Muscle layer of colon (tissue), 2 donors: ENCODE measurements around the gene ANKFY1.
A peak's percentile ranks its signal among the peaks of the same experiment; 100 is the strongest.

Experiments
- H3K27ac ChIP-seq: one replicate; pipeline ENCODE4 v1.7.0; 2013; ENCODE audit warnings: low read depth, mild to moderate bottlenecking, low read length, moderate library complexity
- H3K27me3 ChIP-seq, 2 donors: one replicate each; pipeline ENCODE4 v1.7.0; 2013; ENCODE audit warnings: low read length in 2 of 2, mild to moderate bottlenecking in 2 of 2; ENCODE audit not compliant: insufficient read depth in 2 of 2, control insufficient read depth in 1 of 2
- H3K36me3 ChIP-seq: one replicate; pipeline ENCODE4 v1.7.0; 2013; ENCODE audit warnings: mild to moderate bottlenecking, low read length; ENCODE audit not compliant: insufficient read depth
- H3K4me1 ChIP-seq: one replicate; pipeline ENCODE4 v1.7.0; 2013; ENCODE audit warnings: mild to moderate bottlenecking, low read length; ENCODE audit not compliant: insufficient read depth
- H3K4me3 ChIP-seq, 2 donors: one replicate each; pipeline ENCODE4 v1.7.0; 2013; ENCODE audit warnings: low read length in 2 of 2, low read depth in 1 of 2, mild to moderate bottlenecking in 1 of 2, moderate library complexity in 1 of 2
- H3K9ac ChIP-seq: one replicate; pipeline ENCODE4 v1.7.0; 2013; ENCODE audit warnings: low read length
- H3K9me3 ChIP-seq: one replicate; pipeline ENCODE4 v1.7.0; 2013; ENCODE audit warnings: mild to moderate bottlenecking, low read length
- donor health status: abdominal sarcoma.
- donor health status: Adenocarcinoma of cecum.

The ANKFY1 gene

GRCh38 chr17:4175921-4176807, 87.6 kb downstream of the ANKFY1 start:
- H3K4me3 ChIP-seq, result no peak overlapping the region
- H3K9ac ChIP-seq, result no peak overlapping the region
- H3K27me3 ChIP-seq, result no peaks in the 10 kb centered on the region
- no peaks in the 10 kb centered on the region for H3K4me1 ChIP-seq
- no peak overlapping the region for H3K27ac ChIP-seq
- H3K9me3 ChIP-seq, result no peaks in the 10 kb centered on the region
- H3K36me3 ChIP-seq, result peaks cover 91% of the 10 kb centered on the region

- H3K4me1 ChIP-seq, result no peaks in the 10 kb centered on the region
- no peak overlapping the region for H3K27ac ChIP-seq
- H3K4me3 ChIP-seq, result no peak overlapping the region
- H3K9ac ChIP-seq, result no peak overlapping the region
- H3K36me3 ChIP-seq, result peaks cover 97% of the 10 kb centered on the region
- no peaks in the 10 kb centered on the region for H3K27me3 ChIP-seq
- H3K9me3 ChIP-seq, result no peaks in the 10 kb centered on the region
Observed at GRCh38 chr17:4174556-4174955, 89.2 kb downstream of the ANKFY1 start.

GRCh38 chr17:4173781-4174180, 90.0 kb downstream of the ANKFY1 start:
- Histone ChIP-seq H3K36me3 (peaks cover 97% of the 10 kb centered on the region), H3K4me1 (no peaks in the 10 kb centered on the region), H3K9ac (no peak overlapping the region), H3K27ac (no peak overlapping the region), H3K4me3 (no peak overlapping the region), H3K27me3 (no peaks in the 10 kb centered on the region), H3K9me3 (no peaks in the 10 kb centered on the region)

- no peak overlapping the region for H3K27ac ChIP-seq
- no peaks in the 10 kb centered on the region for H3K27me3 ChIP-seq
- no peak overlapping the region for H3K4me3 ChIP-seq
- H3K9ac ChIP-seq, result no peak overlapping the region
- no peaks in the 10 kb centered on the region for H3K4me1 ChIP-seq
- H3K36me3 ChIP-seq, result peaks cover 95% of the 10 kb centered on the region
- H3K9me3 ChIP-seq, result no peaks in the 10 kb centered on the region
Observed at GRCh38 chr17:4172356-4172755, 91.4 kb downstream of the ANKFY1 start.

GRCh38 chr17:4170639-4171280, 93.0 kb downstream of the ANKFY1 start:
- no peaks in the 10 kb centered on the region for H3K27me3 ChIP-seq
- no peak overlapping the region for H3K27ac ChIP-seq
- no peaks in the 10 kb centered on the region for H3K9me3 ChIP-seq
- H3K9ac ChIP-seq, result no peak overlapping the region
- no peak overlapping the region for H3K4me3 ChIP-seq
- H3K36me3 ChIP-seq, result peaks cover 95% of the 10 kb centered on the region
- no peaks in the 10 kb centered on the region for H3K4me1 ChIP-seq

GRCh38 chr17:4167786-4168185, 96.0 kb downstream of the ANKFY1 start:
- Histone ChIP-seq H3K9me3 (no peaks in the 10 kb centered on the region), H3K9ac (no peak overlapping the region), H3K4me3 (no peak overlapping the region), H3K4me1 (no peaks in the 10 kb centered on the region), H3K27me3 (no peaks in the 10 kb centered on the region), H3K36me3 (peaks cover 86% of the 10 kb centered on the region), H3K27ac (no peak overlapping the region)

- H3K27ac ChIP-seq, result no peak overlapping the region
Observed at GRCh38 chr17:4166419-4166818, 97.4 kb downstream of the ANKFY1 start.

GRCh38 chr17:4165301-4166010, 98.3 kb downstream of the ANKFY1 start:
- no peak overlapping the region for H3K9ac ChIP-seq
- H3K4me1 ChIP-seq, result no peaks in the 10 kb centered on the region
- H3K27me3 ChIP-seq, result no peaks in the 10 kb centered on the region
- no peaks in the 10 kb centered on the region for H3K9me3 ChIP-seq
- no peak overlapping the region for H3K27ac ChIP-seq
- no peak overlapping the region for H3K4me3 ChIP-seq
- H3K36me3 ChIP-seq, result peaks cover 64% of the 10 kb centered on the region

More at GRCh38 chr17:4166419-4166818, 97.4 kb downstream of the ANKFY1 start:
- no peaks in the 10 kb centered on the region for H3K4me1 ChIP-seq
- no peaks in the 10 kb centered on the region for H3K27me3 ChIP-seq
- H3K36me3 ChIP-seq, result peaks cover 74% of the 10 kb centered on the region
- no peak overlapping the region for H3K9ac ChIP-seq
- H3K4me3 ChIP-seq, result no peak overlapping the region
- H3K9me3 ChIP-seq, result no peaks in the 10 kb centered on the region

GRCh38 chr17:4163951-4164350, 99.8 kb downstream of the ANKFY1 start:
- Histone ChIP-seq H3K4me3 (no peak overlapping the region), H3K27me3 (no peaks in the 10 kb centered on the region), H3K9me3 (no peaks in the 10 kb centered on the region), H3K4me1 (no peaks in the 10 kb centered on the region), H3K9ac (no peak overlapping the region), H3K27ac (no peak overlapping the region), H3K36me3 (peaks cover 59% of the 10 kb centered on the region)

GRCh38 chr17:4162775-4163466, 100.9 kb downstream of the ANKFY1 start:
- H3K36me3 ChIP-seq, result peaks cover 50% of the 10 kb centered on the region
- H3K4me1 ChIP-seq, result no peaks in the 10 kb centered on the region

GRCh38 chr17:4162321-4162720, 101.5 kb downstream of the ANKFY1 start:
- Histone ChIP-seq H3K27me3 (no peaks in the 10 kb centered on the region), H3K36me3 (peaks cover 49% of the 10 kb centered on the region), H3K4me3 (no peak overlapping the region), H3K4me1 (no peaks in the 10 kb centered on the region), H3K9me3 (no peaks in the 10 kb centered on the region), H3K27ac (no peak overlapping the region), H3K9ac (no peak overlapping the region)

More at GRCh38 chr17:4162775-4163466, 100.9 kb downstream of the ANKFY1 start:
- H3K9ac ChIP-seq, result no peak overlapping the region
- peak overlapping the region; percentile 55 for H3K27ac ChIP-seq
- no peak overlapping the region for H3K4me3 ChIP-seq
- no peaks in the 10 kb centered on the region for H3K9me3 ChIP-seq
- H3K27me3 ChIP-seq, result no peaks in the 10 kb centered on the region
